ENCODE data around the gene EGFL6.

GRCh38 chrX:13666836-13667235 is 97.4 kb downstream of the EGFL6 start:
- TF ChIP-seq EP300 (IDR thresholded peaks at IDR 0.05; ENCODE audit: borderline replicate concordance) (no peak), RAD21 (IDR thresholded peaks at IDR 0.05; ENCODE audit: low read depth) (no peak), ZBTB7A (IDR thresholded peaks at IDR 0.05; ENCODE audit: low read depth) (no peak), REST (IDR thresholded peaks at IDR 0.05; ENCODE audit: low read depth) (no peak), TAF1 (IDR thresholded peaks at IDR 0.05; ENCODE audit: low read depth) (no peak), NFIC (IDR thresholded peaks at IDR 0.05) (no peak), YY1 (IDR thresholded peaks at IDR 0.05; ENCODE audit: low read depth) (no peak), FOXM1 (IDR thresholded peaks at IDR 0.05; ENCODE audit: borderline replicate concordance, low read depth) (no peak)

Measured in Ishikawa (cell line).